Breast epithelium (tissue), 4 donors: ENCODE data around the gene TMEM106A. TPM values are rescaled to one million over a fixed set of nuclear protein-coding genes. Genes with fewer than 3 reads are reported as not detected.
A peak's percentile ranks its signal among the peaks of the same experiment; 100 is the strongest.
"Not testable (repeated sequence)": the region's sequence is repeated elsewhere in the genome, so short reads cannot be mapped to it uniquely, and the experiment has no call there.

ENCODE experiments used
- DNase-seq, 2 donors: peaks; one replicate each; pipeline ENCODE4 v3.0.0-alpha.2; 2019; ENCODE audit warnings: low spot score in 2 of 2
- H3K27ac ChIP-seq, 2 donors: fragments of 200-600 bp; sonication (generic) in 1 of 2; one replicate each; pipeline ENCODE4 v1.5.1; 2016 to 2019; ENCODE audit warnings: mild to moderate bottlenecking in 1 of 2
- H3K27me3 ChIP-seq, 2 donors: fragments of 200-600 bp; sonication (generic) in 1 of 2; one replicate each; pipeline versions ENCODE4 v1.5.1 to v1.6.0; 2017 to 2019; ENCODE audit warnings: control low read depth in 1 of 2, mild to moderate bottlenecking in 1 of 2
- H3K36me3 ChIP-seq: fragments of 200-600 bp; one replicate; pipeline ENCODE4 v1.5.1; 2019
- H3K4me1 ChIP-seq, 2 donors: fragments of 200-600 bp; sonication (generic); one replicate each; pipeline ENCODE4 v1.5.1; 2016 to 2019; ENCODE audit warnings: control low read depth in 1 of 2
- H3K4me3 ChIP-seq, 3 donors: fragments of 200-600 bp; sonication (generic); 1 replicate in 2 of 3; 2 replicates in 1 of 3; pipeline ENCODE4 v1.5.1; 2016 to 2019; ENCODE audit warnings: mild to moderate bottlenecking in 3 of 3, moderate library complexity in 2 of 3
- H3K9me3 ChIP-seq, 2 donors: fragments of 200-600 bp; sonication (generic) in 1 of 2; one replicate each; pipeline ENCODE4 v1.5.1; 2016 to 2019; ENCODE audit warnings: control low read depth in 1 of 2
- POLR2A ChIP-seq: fragments of 450-650 bp; IDR thresholded peaks from one replicate; pipeline ENCODE4 v1.6.1; 2016; ENCODE audit warnings: antibody characterized with exemption, mild to moderate bottlenecking, moderate library complexity
- POLR2AphosphoS5 ChIP-seq, 3 donors: sonication (generic); formaldehyde crosslinking; IDR thresholded peaks; one replicate each; pipeline ENCODE4 v1.6.1; 2017; ENCODE audit warnings: antibody characterized with exemption in 3 of 3
- intact Hi-C: fragments of 100-400 bp; cut with DNase I; formaldehyde crosslinking; loops from one replicate; pipeline ENCODE4 v1.15.1; 2023; ENCODE audit warnings: low total_unique reads
- total RNA-seq, 3 donors: library from RNA; depleted of rRNA; stranded (reverse); fragments of >200 nt; gene quantifications; one replicate each; pipeline ENCODE4 v1.1.0, GENCODE V29; 2016
- TF ChIP-seq, protein P1 (sequence below), 3 donors: fragments of 450-650 bp; IDR thresholded peaks; one replicate each; pipeline ENCODE4 v1.5.1; 2016 to 2017; ENCODE audit warnings: antibody characterized with exemption in 3 of 3, mild to moderate bottlenecking in 3 of 3, moderate library complexity in 3 of 3

Gene TMEM106A
- total RNA-seq, 3 donors from 2014 or later, result 5.9 to 9.1 (median 7.9) TPM

DNA sequence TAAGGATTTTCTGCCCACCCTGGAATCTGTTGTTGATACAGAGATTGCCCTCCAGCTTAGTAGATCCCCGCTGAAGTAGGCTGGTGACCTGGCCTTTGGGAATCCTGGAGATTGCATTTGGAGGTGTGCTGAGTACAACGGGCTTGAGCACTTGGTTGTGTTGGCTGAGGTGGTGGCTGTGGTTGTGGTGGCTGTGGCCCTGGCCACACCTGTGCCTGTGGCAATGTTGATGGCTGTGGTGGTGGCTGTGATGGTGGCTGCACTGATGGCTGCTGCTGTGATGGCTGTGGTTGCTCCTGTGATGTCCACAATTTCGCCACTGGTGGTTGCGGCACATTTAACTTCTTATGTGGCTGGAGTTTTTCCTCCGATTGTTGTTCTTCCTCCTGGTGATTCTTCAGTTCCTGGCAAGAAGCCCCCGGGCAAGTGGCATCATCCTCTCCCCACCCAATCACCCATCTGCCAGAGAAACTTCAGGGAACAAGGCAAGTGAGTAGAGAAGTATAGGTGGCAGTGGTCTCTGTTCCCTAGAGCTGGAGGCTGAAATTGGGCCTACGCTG, 12.6 kb downstream of the TMEM106A start:
- Histone ChIP-seq H3K4me3 (no peak overlapping the region), H3K27me3 (no peaks in the 10 kb centered on the region), H3K36me3 (no peaks in the 10 kb centered on the region), H3K4me1 (no peaks in the 10 kb centered on the region), H3K27ac (no peak overlapping the region), H3K9me3 (no peaks in the 10 kb centered on the region)
- TF ChIP-seq, protein P1, sequence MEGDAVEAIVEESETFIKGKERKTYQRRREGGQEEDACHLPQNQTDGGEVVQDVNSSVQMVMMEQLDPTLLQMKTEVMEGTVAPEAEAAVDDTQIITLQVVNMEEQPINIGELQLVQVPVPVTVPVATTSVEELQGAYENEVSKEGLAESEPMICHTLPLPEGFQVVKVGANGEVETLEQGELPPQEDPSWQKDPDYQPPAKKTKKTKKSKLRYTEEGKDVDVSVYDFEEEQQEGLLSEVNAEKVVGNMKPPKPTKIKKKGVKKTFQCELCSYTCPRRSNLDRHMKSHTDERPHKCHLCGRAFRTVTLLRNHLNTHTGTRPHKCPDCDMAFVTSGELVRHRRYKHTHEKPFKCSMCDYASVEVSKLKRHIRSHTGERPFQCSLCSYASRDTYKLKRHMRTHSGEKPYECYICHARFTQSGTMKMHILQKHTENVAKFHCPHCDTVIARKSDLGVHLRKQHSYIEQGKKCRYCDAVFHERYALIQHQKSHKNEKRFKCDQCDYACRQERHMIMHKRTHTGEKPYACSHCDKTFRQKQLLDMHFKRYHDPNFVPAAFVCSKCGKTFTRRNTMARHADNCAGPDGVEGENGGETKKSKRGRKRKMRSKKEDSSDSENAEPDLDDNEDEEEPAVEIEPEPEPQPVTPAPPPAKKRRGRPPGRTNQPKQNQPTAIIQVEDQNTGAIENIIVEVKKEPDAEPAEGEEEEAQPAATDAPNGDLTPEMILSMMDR (IDR thresholded peaks at IDR 0.05), result no peak
- TF ChIP-seq POLR2A (no peak), POLR2AphosphoS5 (IDR thresholded peaks at IDR 0.05) (no peak)
- no peak for DNase-seq
- intact Hi-C loops, result no loop called here

DNA sequence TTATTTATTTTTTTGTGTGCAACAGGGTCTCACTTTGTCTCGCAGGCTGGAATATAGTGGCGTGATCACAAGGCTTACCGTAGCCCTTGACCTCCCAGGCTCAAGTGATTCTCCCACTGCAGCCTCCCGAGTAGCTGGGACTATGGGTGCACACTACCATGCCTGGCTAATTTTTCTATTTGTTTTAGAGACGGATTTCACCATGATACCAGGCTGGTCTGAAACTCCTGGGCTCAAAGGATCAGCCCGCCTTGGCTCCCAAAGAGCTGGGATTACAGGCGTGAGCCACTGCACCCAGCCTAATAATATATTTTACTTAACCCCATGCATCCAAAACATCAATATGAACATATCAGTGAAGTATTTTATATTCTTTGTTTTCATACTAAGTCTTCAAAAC, 14.7 kb downstream of the TMEM106A start:
- no peaks in the 10 kb centered on the region for H3K36me3 ChIP-seq
- no peaks in the 10 kb centered on the region for H3K4me1 ChIP-seq
- intact Hi-C loops, result no loop called here
- DNase-seq, result no peak
- H3K9me3 ChIP-seq, result no peaks in the 10 kb centered on the region
- TF ChIP-seq, protein P1 (IDR thresholded peaks at IDR 0.05), result no peak
- TF ChIP-seq POLR2A, result no peak
- TF ChIP-seq POLR2AphosphoS5 (IDR thresholded peaks at IDR 0.05), result no peak
- H3K27me3 ChIP-seq, result no peaks in the 10 kb centered on the region
- no peak overlapping the region for H3K27ac ChIP-seq
- no peak overlapping the region for H3K4me3 ChIP-seq

DNA sequence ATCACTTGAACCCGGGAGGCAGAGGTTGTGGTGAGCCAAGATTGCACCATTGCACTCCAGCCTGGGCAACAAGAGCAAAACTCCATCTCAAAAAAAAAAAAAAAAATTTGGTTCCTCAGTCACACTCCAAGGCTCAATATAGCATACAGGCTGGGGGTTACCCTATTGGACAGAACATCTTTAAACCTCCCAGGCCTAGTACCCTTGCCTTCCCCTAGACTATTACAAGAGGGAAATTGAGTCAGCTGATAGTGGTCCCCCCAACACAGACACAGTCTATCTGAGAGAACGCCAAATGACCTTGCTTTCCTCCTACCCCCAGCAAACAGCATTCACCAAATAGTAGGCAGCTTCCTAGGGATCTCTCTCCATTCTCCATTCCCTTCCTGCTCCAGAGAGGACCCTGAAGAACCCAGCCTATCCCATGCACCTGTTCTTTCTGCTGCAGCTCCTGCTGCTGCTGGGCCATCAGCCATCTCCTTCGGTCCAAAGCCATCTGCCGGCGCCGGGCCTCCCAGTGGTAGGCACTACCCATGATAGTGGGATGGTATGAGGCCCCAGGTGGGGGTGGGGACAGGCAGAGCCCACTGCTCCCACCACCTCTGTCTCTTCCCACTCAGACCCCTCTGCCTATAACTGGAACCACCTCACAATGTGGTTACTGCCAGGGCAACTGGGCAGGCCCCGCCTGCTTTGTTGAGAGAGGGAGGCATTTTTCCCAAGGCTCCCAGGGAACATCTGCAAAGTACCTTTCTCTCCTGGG, 16.5 kb downstream of the TMEM106A start, which contains the start of gene CCDC200:
Gene CCDC200 (minus strand): TSS at position 604 of the 763 bp plus-strand sequence. CDS start 69 bp downstream, at position 535.
- intact Hi-C loops, H3K27me3 ChIP-seq: not testable (repeated sequence)

DNA sequence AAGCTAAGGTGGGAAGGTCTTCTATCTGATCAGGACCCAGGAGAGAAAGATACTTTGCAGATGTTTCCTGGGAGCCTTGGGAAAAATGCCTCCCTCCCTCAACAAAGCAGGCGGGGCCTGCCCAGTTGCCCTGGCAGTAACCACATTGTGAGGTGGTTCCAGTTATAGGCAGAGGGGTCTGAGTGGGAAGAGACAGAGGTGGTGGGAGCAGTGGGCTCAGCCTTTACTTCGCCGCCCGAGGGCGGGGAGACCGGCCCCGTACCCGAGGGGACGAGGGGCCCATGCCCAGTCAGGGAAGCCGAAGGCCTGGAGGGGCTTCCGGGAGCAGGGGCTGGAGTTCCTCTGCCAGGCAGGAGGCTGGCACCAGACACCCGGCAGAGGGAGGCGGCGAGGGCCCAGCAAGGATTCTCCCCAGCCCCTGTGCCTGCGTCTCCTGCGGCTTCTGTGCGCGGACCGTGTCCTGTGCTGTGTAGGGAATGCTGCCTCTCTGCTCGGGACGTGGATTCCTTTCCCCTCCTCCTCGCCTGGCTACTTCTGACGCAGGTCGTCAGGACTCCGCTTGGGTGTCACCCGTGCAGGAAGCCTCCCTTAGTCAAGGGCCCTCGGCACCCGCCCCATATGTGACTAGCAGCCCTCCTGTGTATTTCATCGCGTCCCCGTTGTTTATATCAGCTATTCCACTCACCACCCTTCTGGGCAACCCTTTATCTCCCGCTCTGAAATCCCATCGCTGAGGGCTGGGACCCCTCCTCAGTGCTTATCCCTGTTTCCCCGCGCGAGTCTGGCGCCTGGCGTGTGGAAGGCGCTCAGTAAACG, 19.7 kb downstream of the TMEM106A start:
- H3K27ac ChIP-seq, result peak overlapping the region; percentile 4 to 80
- H3K9me3 ChIP-seq, H3K36me3 ChIP-seq, H3K4me1 ChIP-seq, H3K27me3 ChIP-seq, intact Hi-C loops: not testable (repeated sequence)
- peak in 1 of 2 donors; percentile 7 for DNase-seq
- H3K4me3 ChIP-seq, result peak overlapping the region; percentile 4 to 48 (median 10)

More for the DNA sequence above, 16.5 kb downstream of the TMEM106A start, which contains the start of gene CCDC200:
- H3K36me3 ChIP-seq, H3K9me3 ChIP-seq, DNase-seq, H3K4me1 ChIP-seq, H3K27ac ChIP-seq, H3K4me3 ChIP-seq: not testable (repeated sequence)

DNA sequence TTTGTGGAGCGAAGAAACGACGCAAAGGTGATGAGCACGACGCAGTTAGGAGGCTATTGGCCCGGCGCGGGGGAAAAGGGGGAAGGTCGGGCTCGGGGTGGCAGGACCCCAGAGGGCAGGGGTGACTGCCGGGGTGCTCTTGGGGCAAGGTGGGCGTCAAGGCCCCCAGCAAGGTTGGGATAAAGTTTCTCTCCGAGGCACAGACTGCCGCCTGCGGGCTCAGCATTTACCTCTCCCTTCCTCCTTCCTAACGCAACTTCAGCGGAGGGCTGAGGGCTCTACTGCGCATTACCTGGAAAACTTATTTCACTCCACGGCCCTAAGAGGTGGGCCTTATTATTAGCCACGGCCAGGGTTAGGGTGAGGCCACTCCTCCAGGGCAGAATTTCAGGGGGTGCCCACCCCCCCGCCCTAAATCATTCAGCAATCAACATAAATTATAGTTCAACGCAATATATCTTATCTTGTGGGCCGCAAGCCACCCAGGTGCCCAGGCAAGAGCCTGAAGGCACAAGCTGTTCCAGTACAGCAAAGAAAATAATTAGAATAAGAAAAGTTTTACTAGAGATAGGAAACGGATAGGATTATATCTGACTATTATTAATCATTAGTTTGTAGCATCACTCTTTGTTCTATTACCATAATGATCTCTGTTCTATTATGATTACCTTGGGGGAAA, 20.5 kb downstream of the TMEM106A start:
- intact Hi-C loops, H3K9me3 ChIP-seq, H3K4me1 ChIP-seq, H3K27me3 ChIP-seq, H3K36me3 ChIP-seq: not testable (repeated sequence)
- DNase-seq, result peak; percentile 57 to 65
- peak overlapping the region; percentile 4 to 80 for H3K27ac ChIP-seq
- peak overlapping the region; percentile 4 to 48 (median 10) for H3K4me3 ChIP-seq

DNA sequence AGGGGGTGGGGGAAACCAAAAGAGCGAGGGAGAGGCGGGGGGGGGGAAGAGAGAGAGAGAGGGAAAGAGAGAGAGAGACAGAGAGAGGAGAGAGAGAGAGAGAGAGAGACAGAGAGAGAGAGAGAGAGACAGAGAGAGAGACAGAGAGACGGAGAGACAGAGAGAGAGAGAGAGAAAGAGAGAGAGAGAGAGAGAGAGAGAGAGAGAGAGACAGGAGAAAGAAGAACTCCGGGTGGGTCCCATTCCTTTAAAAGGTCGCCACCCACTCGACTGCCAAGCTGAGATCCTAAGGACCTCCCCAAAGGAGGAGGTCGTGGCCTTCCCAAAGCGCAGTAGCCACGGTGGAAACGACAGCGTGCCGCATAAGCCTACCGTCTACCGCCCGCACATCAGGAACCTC, 21.6 kb downstream of the TMEM106A start:
- intact Hi-C loops, DNase-seq, H3K36me3 ChIP-seq, H3K27me3 ChIP-seq, H3K4me3 ChIP-seq, H3K27ac ChIP-seq, H3K4me1 ChIP-seq, H3K9me3 ChIP-seq: not testable (repeated sequence)

DNA sequence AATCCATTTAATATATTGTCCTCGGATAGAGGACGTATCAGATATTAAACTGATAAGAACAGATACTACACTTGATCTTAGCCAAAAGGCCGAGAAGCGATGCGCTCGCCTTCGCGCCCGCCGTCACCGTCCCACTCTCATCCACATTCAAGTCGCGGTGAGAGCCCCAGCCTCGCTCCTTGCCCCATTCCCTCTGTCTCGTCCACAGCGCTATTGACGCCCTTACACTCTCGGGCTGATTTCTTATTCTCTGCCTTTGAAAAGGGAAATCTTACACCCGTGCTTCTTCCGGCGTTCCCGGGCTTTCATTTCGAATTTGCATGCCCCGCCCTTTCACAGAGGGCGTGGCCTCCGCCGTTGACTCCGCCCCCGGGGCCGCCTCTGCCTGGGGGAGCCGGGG, 22.2 kb downstream of the TMEM106A start, which contains the start of gene RNU2-1:
Gene RNU2-1 (minus strand): TSS at position 101 of the 400 bp plus-strand sequence.
- H3K27me3 ChIP-seq, H3K36me3 ChIP-seq, H3K4me1 ChIP-seq, H3K27ac ChIP-seq, H3K9me3 ChIP-seq, DNase-seq, H3K4me3 ChIP-seq, intact Hi-C loops: not testable (repeated sequence)

DNA sequence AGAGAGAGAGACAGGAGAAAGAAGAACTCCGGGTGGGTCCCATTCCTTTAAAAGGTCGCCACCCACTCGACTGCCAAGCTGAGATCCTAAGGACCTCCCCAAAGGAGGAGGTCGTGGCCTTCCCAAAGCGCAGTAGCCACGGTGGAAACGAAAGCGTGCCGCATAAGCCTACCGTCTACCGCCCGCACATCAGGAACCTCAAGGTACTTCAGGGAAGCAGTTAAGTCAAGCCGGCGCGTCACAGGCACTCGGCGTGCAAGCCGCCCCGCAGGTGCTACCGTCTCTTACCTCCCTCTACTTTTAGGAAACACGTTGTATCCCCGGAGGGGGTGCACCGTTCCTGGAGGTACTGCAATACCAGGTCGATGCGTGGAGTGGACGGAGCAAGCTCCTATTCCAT, 27.9 kb downstream of the TMEM106A start:
- H3K27me3 ChIP-seq, H3K4me3 ChIP-seq, H3K9me3 ChIP-seq, H3K36me3 ChIP-seq, intact Hi-C loops, H3K27ac ChIP-seq, DNase-seq, H3K4me1 ChIP-seq: not testable (repeated sequence)

DNA sequence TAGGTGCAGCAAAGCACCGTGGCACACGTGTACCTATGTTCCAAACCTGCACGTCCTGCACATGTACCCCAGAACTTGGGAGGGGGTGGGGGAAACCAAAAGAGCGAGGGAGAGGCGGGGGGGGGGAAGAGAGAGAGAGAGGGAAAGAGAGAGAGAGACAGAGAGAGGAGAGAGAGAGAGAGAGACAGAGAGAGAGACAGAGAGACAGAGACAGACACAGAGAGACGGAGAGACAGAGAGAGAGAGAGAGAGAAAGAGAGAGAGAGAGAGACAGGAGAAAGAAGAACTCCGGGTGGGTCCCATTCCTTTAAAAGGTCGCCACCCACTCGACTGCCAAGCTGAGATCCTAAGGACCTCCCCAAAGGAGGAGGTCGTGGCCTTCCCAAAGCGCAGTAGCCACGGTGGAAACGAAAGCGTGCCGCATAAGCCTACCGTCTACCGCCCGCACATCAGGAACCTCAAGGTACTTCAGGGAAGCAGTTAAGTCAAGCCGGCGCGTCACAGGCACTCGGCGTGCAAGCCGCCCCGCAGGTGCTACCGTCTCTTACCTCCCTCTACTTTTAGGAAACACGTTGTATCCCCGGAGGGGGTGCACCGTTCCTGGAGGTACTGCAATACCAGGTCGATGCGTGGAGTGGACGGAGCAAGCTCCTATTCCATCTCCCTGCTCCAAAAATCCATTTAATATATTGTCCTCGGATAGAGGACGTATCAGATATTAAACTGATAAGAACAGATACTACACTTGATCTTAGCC, 29.1 kb downstream of the TMEM106A start:
- H3K4me1 ChIP-seq, H3K9me3 ChIP-seq, DNase-seq, H3K4me3 ChIP-seq, intact Hi-C loops, H3K36me3 ChIP-seq, H3K27ac ChIP-seq, H3K27me3 ChIP-seq: not testable (repeated sequence)
